DMS 273 (cell line): ENCODE measurements around the gene ISY1.
"Not testable (repeated sequence)": the region's sequence is repeated elsewhere in the genome, so short reads cannot be mapped to it uniquely, and the experiment has no call there.

Experiments used
- DNase-seq: peaks from one replicate; lab custom pipeline; 2025; ENCODE audit not compliant: unreplicated experiment; lab: John Stamatoyannopoulos, UW

The ISY1 gene

GRCh38 chr3:129166579-129167332, 5.9 kb upstream of the ISY1 start:
- DNase-seq, result no peak

- not testable (repeated sequence) for DNase-seq
Measured at GRCh38 chr3:129165594-129165993, 4.7 kb upstream of the ISY1 start.

- DNase-seq, result no peak
Measured at GRCh38 chr3:129164500-129164899, 3.6 kb upstream of the ISY1 start.

- peak; percentile 78 for DNase-seq
Measured at GRCh38 chr3:129162729-129163579, 2.1 kb upstream of the ISY1 start.

GRCh38 chr3:129161860-129162271, 1.0 kb upstream of the ISY1 start:
- DNase-seq, result peak; percentile 78

GRCh38 chr3:129144786-129145185, 16.1 kb downstream of the ISY1 start:
- no peak for DNase-seq

GRCh38 chr3:129141011-129141410, 19.9 kb downstream of the ISY1 start:
- not testable (repeated sequence) for DNase-seq

GRCh38 chr3:129139911-129140310, 21.0 kb downstream of the ISY1 start:
- DNase-seq, result no peak

GRCh38 chr3:129136275-129136674, 24.6 kb downstream of the ISY1 start:
- not testable (repeated sequence) for DNase-seq

- DNase-seq, result no peak
Measured at GRCh38 chr3:129132097-129132866, 28.6 kb downstream of the ISY1 start.

- no peak for DNase-seq
Measured at GRCh38 chr3:129131465-129132088, 29.3 kb downstream of the ISY1 start.

GRCh38 chr3:129130291-129130813, 30.5 kb downstream of the ISY1 start:
- no peak for DNase-seq

- DNase-seq, result no peak
Measured at GRCh38 chr3:129128357-129129155, 32.3 kb downstream of the ISY1 start.

- no peak for DNase-seq
Measured at GRCh38 chr3:129126726-129127280, 34.1 kb downstream of the ISY1 start.

GRCh38 chr3:129123314-129124060, 37.4 kb downstream of the ISY1 start:
- DNase-seq, result no peak

GRCh38 chr3:129122412-129123011, 38.4 kb downstream of the ISY1 start:
- peak; percentile 49 for DNase-seq

GRCh38 chr3:129121792-129122411, 39.0 kb downstream of the ISY1 start, which contains the start of gene RAB43:
Gene RAB43 (minus strand): TSS chr3:129121804. CDS start chr3:129121489, 315 bp downstream.
- peak; percentile 91 for DNase-seq
